C1 segment of cervical spinal cord (tissue), 14 donors: ENCODE measurements around the gene SARS1.
A peak's percentile ranks its signal among the peaks of the same experiment; 100 is the strongest.

ENCODE experiments used
- DNase-seq, 14 donors: peaks; one replicate each; lab custom pipeline; 2025; lab: John Stamatoyannopoulos, UW

Gene SARS1

DNA sequence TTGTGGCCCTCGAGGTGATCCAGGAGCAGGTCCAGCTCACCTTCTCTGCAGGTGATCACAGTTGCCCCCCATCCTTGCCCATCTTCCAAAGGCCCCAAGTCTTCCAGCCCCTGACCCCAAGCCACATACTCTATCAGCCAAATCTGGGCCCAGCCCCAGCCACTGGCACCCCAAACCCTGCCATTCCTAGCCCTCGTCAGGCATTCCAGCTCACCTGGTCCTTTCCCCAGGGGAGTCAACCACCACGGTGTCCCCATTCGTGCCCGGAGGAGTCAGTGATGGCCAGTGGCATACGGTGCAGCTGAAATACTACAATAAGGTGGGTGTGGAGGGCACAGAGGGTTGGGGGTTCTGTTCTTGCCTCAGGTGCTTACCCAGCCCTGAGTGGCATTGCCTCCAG is 47.9 kb downstream of the SARS1 start:
- DNase-seq, result no peak

DNA sequence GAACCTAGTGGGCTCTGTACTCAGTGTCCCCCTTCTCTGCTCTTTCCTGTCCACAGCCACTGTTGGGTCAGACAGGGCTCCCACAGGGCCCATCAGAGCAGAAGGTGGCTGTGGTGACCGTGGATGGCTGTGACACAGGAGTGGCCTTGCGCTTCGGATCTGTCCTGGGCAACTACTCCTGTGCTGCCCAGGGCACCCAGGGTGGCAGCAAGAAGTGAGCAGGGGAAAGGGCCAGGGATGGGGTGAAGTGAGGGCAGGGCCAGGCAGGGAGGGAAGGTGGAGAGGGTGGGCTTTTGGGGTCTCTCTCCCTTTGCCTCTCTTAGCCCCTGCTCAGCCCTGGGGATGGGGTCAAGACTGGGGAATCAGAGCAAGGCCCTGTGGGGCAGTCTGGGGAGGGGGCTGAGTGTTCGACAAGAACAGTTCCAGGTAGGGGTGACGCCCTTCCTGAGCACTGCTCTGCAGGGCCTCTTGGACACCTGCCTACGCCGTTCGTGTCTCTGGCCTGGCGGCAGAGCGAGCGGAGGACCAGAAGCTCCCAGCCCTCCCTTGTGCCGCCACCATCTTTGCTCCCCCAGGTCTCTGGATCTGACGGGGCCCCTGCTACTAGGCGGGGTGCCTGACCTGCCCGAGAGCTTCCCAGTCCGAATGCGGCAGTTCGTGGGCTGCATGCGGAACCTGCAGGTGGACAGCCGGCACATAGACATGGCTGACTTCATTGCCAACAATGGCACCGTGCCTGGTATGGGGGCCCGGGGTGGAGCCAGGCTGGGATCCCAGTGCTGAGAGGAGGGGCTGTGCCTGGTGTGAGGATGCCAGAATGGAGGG is 48.7 kb downstream of the SARS1 start:
- DNase-seq, result no peak

DNA sequence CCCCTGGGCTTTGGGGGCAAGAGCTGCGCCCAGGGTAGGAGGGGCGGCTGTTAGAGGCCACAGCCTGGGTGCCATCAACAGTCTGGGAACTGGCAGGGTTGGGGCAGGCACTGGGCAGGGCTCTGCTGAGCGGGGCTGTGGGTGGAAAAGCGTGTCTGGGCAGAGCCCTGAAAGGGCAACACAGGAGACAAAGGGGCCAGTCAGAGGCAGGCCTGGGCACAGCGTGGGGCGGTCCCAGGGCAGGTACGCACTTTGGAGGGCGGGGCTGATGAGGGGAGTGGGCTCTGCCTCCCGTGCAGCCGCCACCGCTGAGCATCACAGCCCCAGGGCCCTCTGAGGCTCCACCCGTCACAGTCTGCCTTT is 49.5 kb downstream of the SARS1 start:
- no peak for DNase-seq

- peak in 12 of 14 donors; percentile 39 to 87 (median 79) for DNase-seq
Measured at GRCh38 chr1:109263597-109264378, 50.1 kb downstream of the SARS1 start.

- no peak for DNase-seq
Measured at GRCh38 chr1:109264379-109264755, 50.6 kb downstream of the SARS1 start.

GRCh38 chr1:109265016-109265415 is 51.3 kb downstream of the SARS1 start:
- no peak for DNase-seq

DNA sequence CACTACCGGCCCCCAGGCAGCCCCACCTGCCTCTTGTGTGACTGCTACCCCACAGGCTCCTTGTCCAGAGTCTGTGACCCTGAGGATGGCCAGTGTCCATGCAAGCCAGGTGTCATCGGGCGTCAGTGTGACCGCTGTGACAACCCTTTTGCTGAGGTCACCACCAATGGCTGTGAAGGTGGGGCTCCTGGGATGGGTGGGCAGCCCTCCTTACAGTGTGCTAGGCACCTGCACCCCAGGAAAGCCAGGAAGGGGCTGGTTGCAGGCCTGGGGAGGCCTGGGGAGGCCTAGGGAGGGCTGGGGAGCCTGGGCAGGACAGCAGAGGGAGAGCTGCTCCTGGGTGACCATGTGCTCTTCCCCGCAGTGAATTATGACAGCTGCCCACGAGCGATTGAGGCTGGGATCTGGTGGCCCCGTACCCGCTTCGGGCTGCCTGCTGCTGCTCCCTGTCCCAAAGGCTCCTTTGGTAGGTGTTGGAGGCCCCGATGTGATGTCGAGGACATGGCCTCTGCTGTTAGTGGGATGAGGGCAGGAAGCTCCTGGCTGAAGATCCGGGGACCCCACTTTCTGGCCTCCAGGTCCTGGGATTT is 52.1 kb downstream of the SARS1 start:
- DNase-seq, result no peak

DNA sequence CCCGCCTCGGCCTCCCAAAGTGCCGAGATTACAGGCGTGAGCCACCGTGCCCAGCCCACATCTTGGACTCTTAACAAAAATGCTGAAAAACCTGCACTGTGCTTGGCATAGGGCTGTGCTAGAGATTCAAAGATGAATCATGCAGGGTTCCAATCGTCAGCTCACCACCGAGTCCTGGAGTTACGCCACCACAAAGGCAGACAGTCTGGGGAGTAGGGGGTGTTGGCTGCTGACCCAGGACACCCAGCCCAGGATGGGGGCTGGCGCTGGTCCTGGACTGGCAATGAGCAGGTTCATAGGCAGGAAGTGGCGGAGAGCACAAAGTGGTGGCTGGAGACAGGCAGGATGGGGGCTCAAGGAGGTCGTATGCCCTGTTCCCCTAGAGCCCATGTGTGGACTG is 53.2 kb downstream of the SARS1 start:
- DNase-seq, result peak in 1 of 14 donors; percentile 43

GRCh38 chr1:109267743-109268300 is 54.1 kb downstream of the SARS1 start:
- DNase-seq, result no peak

DNA sequence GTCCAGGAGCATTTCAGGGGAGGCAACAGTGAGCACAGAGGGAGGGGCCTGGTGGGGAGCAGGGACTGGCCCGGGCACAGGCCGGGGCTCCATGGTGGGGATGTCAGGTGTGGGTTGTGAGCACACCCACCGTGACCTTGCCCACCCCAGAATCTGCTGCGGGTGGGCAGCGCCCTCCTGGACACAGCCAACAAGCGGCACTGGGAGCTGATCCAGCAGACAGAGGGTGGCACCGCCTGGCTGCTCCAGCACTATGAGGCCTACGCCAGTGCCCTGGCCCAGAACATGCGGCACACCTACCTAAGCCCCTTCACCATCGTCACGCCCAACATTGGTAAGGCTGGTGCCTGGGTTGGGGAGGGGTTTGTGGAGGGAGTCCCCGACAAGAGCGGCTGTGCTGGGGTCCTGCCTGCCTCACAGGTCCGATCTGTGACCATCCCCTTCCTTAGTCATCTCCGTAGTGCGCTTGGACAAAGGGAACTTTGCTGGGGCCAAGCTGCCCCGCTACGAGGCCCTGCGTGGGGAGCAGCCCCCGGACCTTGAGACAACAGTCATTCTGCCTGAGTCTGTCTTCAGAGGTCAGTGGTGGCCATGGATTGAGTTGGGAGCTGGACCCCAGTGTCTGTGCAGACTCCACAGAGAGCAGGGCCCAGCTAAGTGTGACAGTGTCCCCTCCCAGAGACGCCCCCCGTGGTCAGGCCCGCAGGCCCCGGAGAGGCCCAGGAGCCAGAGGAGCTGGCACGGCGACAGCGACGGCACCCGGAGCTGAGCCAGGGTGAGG is 54.9 kb downstream of the SARS1 start:
- peak in 2 of 14 donors; percentile 39 for DNase-seq

DNA sequence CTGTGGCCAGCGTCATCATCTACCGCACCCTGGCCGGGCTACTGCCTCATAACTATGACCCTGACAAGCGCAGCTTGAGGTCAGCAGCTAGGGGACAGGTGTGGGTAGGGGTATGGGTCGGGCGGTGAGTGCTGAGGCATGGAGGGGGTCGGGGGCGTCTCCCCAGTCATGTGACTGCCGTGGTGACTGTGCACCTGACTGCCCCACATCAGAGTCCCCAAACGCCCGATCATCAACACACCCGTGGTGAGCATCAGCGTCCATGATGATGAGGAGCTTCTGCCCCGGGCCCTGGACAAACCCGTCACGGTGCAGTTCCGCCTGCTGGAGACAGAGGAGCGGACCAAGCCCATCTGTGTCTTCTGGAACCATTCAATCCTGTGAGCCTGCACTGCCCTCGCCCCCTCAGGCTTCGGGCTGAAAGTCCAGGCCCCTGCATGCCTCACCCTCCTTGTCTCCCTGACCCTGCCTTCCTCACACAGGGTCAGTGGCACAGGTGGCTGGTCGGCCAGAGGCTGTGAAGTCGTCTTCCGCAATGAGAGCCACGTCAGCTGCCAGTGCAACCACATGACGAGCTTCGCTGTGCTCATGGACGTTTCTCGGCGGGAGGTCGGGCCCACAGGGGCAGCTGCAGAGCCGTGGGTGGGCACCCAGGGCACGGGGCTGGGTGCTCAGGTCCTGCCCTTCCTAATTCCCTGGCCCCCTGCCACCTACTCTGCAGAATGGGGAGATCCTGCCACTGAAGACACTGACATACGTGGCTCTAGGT is 55.7 kb downstream of the SARS1 start:
- no peak for DNase-seq

- no peak for DNase-seq
Measured at GRCh38 chr1:109269981-109270622, 56.4 kb downstream of the SARS1 start.

GRCh38 chr1:109270623-109271317 is 57.1 kb downstream of the SARS1 start:
- no peak for DNase-seq

- DNase-seq, result no peak
Measured at GRCh38 chr1:109271458-109271857, 57.7 kb downstream of the SARS1 start.

- DNase-seq, result no peak
Measured at GRCh38 chr1:109272021-109272799, 58.5 kb downstream of the SARS1 start.

- no peak for DNase-seq
Measured at GRCh38 chr1:109272831-109273547, 59.3 kb downstream of the SARS1 start.

GRCh38 chr1:109273570-109274288 is 60.0 kb downstream of the SARS1 start:
- no peak for DNase-seq
